ENCODE results near the gene MAPK10. TPM values are rescaled to one million over a fixed set of nuclear protein-coding genes. Genes with fewer than 3 reads are reported as not detected.

MAPK10 gene
- total RNA-seq, 1 donor from 2014 or later: 2.0 TPM

- Mint-ChIP-seq H3K4me3 (ENCODE audit: unreplicated experiment) (no peak overlapping the region), H3K4me1 (ENCODE audit: unreplicated experiment) (no peaks in the 10 kb centered on the region), H3K36me3 (ENCODE audit: low read depth, unreplicated experiment) (no peaks in the 10 kb centered on the region), H3K27me3 (ENCODE audit: unreplicated experiment) (peaks cover 2% of the 10 kb centered on the region), H3K9me3 (ENCODE audit: unreplicated experiment) (no peaks in the 10 kb centered on the region), H3K27ac (ENCODE audit: unreplicated experiment) (no peak overlapping the region)
- no peak for DNase-seq (ENCODE audit: low spot score)
- no peak for TF ChIP-seq CTCF (IDR thresholded peaks at IDR 0.05; ENCODE audit: unreplicated experiment)
These were observed 138.9 kb downstream of the MAPK10 start for GRCh38 chr4:86221002-86221401.

- Mint-ChIP-seq H3K9me3 (ENCODE audit: unreplicated experiment) (no peaks in the 10 kb centered on the region), H3K27me3 (ENCODE audit: unreplicated experiment) (peaks cover 2% of the 10 kb centered on the region), H3K4me3 (ENCODE audit: unreplicated experiment) (no peak overlapping the region), H3K36me3 (ENCODE audit: low read depth, unreplicated experiment) (no peaks in the 10 kb centered on the region), H3K27ac (ENCODE audit: unreplicated experiment) (no peak overlapping the region), H3K4me1 (ENCODE audit: unreplicated experiment) (no peaks in the 10 kb centered on the region)
- TF ChIP-seq CTCF (IDR thresholded peaks at IDR 0.05; ENCODE audit: unreplicated experiment): no peak
- no peak for DNase-seq (ENCODE audit: low spot score)
These were observed 139.7 kb downstream of the MAPK10 start for GRCh38 chr4:86220121-86220520.

GRCh38 chr4:86218746-86219473 is 140.9 kb downstream of the MAPK10 start:
- H3K4me3 Mint-ChIP-seq (ENCODE audit: unreplicated experiment): no peak overlapping the region
- no peak overlapping the region for H3K27ac Mint-ChIP-seq (ENCODE audit: unreplicated experiment)
- TF ChIP-seq CTCF (IDR thresholded peaks at IDR 0.05; ENCODE audit: unreplicated experiment): no peak
- no peak for DNase-seq (ENCODE audit: low spot score)
- H3K27me3 Mint-ChIP-seq (ENCODE audit: unreplicated experiment): peaks cover 2% of the 10 kb centered on the region
- H3K4me1 Mint-ChIP-seq (ENCODE audit: unreplicated experiment): no peaks in the 10 kb centered on the region
- no peaks in the 10 kb centered on the region for H3K36me3 Mint-ChIP-seq (ENCODE audit: low read depth, unreplicated experiment)
- H3K9me3 Mint-ChIP-seq (ENCODE audit: unreplicated experiment): no peaks in the 10 kb centered on the region

- Mint-ChIP-seq H3K36me3 (ENCODE audit: low read depth, unreplicated experiment) (no peaks in the 10 kb centered on the region), H3K27ac (ENCODE audit: unreplicated experiment) (no peak overlapping the region), H3K9me3 (ENCODE audit: unreplicated experiment) (no peaks in the 10 kb centered on the region), H3K27me3 (ENCODE audit: unreplicated experiment) (no peaks in the 10 kb centered on the region), H3K4me1 (ENCODE audit: unreplicated experiment) (no peaks in the 10 kb centered on the region), H3K4me3 (ENCODE audit: unreplicated experiment) (no peak overlapping the region)
- no peak for TF ChIP-seq CTCF (IDR thresholded peaks at IDR 0.05; ENCODE audit: unreplicated experiment)
- DNase-seq (ENCODE audit: low spot score): no peak
These were observed 156.7 kb downstream of the MAPK10 start for GRCh38 chr4:86203176-86203575.

- no peak overlapping the region for H3K4me3 Mint-ChIP-seq (ENCODE audit: unreplicated experiment)
- peaks cover 2% of the 10 kb centered on the region for H3K27me3 Mint-ChIP-seq (ENCODE audit: unreplicated experiment)
- no peak for DNase-seq (ENCODE audit: low spot score)
- H3K4me1 Mint-ChIP-seq (ENCODE audit: unreplicated experiment): no peaks in the 10 kb centered on the region
- no peak overlapping the region for H3K27ac Mint-ChIP-seq (ENCODE audit: unreplicated experiment)
- H3K9me3 Mint-ChIP-seq (ENCODE audit: unreplicated experiment): no peaks in the 10 kb centered on the region
- H3K36me3 Mint-ChIP-seq (ENCODE audit: low read depth, unreplicated experiment): no peaks in the 10 kb centered on the region
- no peak for TF ChIP-seq CTCF (IDR thresholded peaks at IDR 0.05; ENCODE audit: unreplicated experiment)
These were observed 174.2 kb downstream of the MAPK10 start for GRCh38 chr4:86185659-86186058.
